GM18873 (cell line): ENCODE measurements around the gene DHX9.

Source experiments
- ATAC-seq: cut with Tn5 transposase; IDR thresholded peaks from one replicate; pipeline ENCODE4 v1.9.1; 2021; ENCODE audit warnings: mild to moderate bottlenecking, moderate library complexity, moderate number of reproducible peaks; ENCODE audit not compliant: unreplicated experiment, low FRiP score

DHX9 gene

DNA sequence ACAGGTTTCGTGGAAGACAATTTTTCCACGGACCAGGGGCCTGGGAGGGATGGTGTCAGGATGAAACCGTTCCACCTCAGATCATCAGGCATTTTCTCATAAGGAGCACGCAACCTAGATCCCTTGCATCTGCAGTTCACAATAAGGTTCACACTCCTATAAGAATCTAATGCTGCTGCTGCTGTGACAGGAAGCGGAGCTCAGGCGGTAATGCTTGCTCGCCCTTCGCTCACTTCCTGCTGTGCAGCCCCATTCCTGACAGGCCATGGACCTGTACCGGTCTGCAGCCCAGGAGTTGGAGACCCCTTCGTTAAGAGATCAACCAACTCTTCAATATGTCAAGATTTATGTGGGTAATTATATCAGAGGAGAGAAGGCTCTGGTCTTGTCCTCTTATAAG is 3.3 kb upstream of the DHX9 start:
- ATAC-seq, result no peak

GRCh38 chr1:182841368-182841988 is 2.3 kb downstream of the DHX9 start:
- ATAC-seq, result no peak

- no peak for ATAC-seq
These were observed 3.1 kb downstream of the DHX9 start for GRCh38 chr1:182842265-182842664.

GRCh38 chr1:182845379-182845778 is 6.2 kb downstream of the DHX9 start:
- ATAC-seq, result no peak

GRCh38 chr1:182845894-182846293 is 6.7 kb downstream of the DHX9 start:
- no peak for ATAC-seq

- no peak for ATAC-seq
These were observed 8.0 kb downstream of the DHX9 start for GRCh38 chr1:182847105-182847504.

DNA sequence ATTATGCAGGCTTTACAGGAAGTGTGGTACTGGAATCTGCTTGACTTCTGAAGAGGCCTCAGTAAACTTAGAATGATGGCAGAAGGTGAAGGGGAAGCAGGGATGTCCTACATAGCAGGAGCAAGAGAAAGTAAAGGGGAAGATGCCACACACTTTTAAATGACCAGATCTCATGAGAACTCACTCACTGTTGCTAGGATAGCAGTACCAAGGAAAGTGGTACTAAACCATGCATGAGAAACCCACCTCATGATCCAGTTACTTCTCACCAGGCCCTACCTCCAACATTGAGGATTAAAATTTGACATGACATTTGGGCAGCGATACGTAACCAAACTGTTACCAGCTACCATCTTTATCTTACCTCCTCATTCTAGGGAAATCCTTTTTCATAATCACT is 9.6 kb downstream of the DHX9 start:
- ATAC-seq, result no peak

- ATAC-seq, result no peak
These were observed 11.2 kb downstream of the DHX9 start for GRCh38 chr1:182850319-182850718.

DNA sequence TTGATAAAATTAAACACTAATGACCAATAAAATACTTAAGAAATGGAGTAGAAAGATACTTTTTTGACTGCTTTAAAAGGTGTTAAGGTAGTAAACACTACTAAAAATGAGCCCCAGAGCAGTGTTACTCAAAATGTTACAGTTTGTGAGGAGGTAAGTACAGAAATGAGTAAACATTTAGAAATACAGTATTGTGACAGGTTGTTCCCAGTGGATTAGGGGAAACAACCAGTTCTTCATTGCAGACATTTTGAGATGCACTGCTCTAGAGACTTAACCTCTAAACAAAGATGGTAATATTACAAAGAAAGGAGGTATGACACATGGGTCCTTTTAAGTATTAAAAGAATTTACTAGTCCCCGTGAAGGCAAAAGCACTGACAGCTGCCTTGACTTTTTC is 12.7 kb downstream of the DHX9 start:
- no peak for ATAC-seq

- ATAC-seq, result no peak
These were observed 16.8 kb downstream of the DHX9 start for GRCh38 chr1:182855911-182856310.

- ATAC-seq, result no peak
These were observed 18.1 kb downstream of the DHX9 start for GRCh38 chr1:182857212-182857611.

DNA sequence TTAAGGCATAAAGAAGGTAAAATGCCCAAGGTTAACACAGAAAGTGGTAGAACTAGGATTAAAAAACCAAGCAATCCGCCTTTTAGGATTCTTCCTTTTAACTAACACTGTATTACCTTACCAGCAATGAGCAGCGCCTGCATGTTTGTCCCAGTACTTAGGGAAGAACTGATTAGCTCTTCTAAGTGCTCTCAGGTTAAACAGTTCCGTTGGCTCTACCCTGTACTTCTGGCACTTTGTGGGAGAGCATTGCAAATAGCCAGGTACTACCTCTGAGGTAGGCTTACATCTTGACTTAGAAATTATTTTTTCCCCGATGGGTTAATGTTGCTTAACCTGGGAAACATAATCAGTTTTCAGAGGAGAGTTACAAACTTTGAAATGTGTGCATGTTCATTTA is 21.5 kb downstream of the DHX9 start:
- no peak for ATAC-seq

GRCh38 chr1:182861994-182862393 is 22.8 kb downstream of the DHX9 start:
- ATAC-seq, result no peak

GRCh38 chr1:182862827-182863226 is 23.7 kb downstream of the DHX9 start:
- no peak for ATAC-seq

GRCh38 chr1:182863940-182864339 is 24.8 kb downstream of the DHX9 start:
- ATAC-seq, result no peak

GRCh38 chr1:182867861-182868260 is 28.7 kb downstream of the DHX9 start:
- ATAC-seq, result no peak

- ATAC-seq, result no peak
These were observed 30.1 kb downstream of the DHX9 start for GRCh38 chr1:182869241-182869666.

- no peak for ATAC-seq
These were observed 33.7 kb downstream of the DHX9 start for GRCh38 chr1:182872881-182873280.

DNA sequence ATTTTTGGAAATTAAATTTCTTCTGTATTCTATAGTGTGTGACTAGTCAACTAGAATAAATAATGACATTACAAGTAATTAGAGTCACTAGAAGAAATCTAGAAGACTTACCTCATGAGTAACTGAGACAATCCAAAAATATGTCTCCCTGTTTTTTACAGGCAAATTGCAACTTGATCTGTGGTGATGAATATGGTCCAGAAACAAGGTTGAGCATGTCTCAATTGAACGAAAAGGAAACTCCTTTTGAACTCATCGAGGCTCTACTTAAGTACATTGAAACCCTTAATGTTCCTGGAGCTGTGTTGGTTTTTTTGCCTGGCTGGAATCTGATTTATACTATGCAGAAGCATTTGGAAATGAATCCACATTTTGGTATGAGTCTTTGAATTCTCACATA is 36.7 kb downstream of the DHX9 start:
- ATAC-seq, result no peak

GRCh38 chr1:182877331-182877730 is 38.2 kb downstream of the DHX9 start:
- no peak for ATAC-seq

DNA sequence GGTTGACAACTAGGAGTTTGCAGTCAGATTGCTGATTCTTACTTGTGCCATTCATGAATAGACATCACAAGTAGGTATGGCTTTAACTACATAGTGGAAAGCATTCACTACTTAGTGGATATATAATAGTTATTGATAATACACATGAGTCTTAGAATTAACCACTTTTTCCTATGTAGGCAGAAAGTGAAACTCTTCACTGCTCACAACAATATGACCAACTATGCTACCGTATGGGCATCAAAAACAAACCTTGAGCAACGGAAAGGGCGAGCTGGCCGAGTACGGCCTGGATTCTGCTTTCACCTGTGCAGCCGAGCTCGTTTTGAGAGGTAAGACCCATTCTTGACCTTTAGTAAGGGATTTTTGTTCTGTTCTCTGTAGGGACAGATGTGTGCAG is 38.7 kb downstream of the DHX9 start:
- ATAC-seq, result no peak

- ATAC-seq, result no peak
These were observed 45.7 kb downstream of the DHX9 start for GRCh38 chr1:182884872-182885271.

DNA sequence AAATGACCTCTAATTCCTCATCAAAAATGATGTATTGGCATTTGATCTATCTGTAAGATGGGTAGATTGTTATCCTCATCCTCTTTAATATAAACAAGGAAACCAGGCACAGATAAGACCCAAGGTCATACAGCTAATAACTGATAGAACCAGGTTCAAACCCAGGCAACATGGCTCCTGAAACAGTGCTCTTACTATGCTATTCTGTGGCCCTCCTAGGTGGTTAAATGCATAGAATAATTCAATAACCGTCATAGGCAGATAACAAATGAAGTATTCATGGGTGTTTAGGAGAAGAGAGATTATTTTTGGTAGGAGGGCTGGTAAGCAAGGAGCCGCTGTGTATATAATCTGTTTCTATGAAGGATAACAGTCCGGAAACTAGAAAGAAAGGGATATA is 46.4 kb downstream of the DHX9 start:
- ATAC-seq, result no peak
